HFF-Myc (cell line): ENCODE measurements around the gene DNASE1L2.
A peak's percentile ranks its signal among the peaks of the same experiment; 100 is the strongest.

Source experiments
- DNase-seq: peaks from one replicate; pipeline ENCODE4 v3.0.0-alpha.2; 2011; ENCODE audit warnings: low read depth; ENCODE audit errors: extremely low read depth
- H3K4me3 ChIP-seq: replicated peaks from 2 replicates; pipeline ENCODE4 v1.5.1; 2011; ENCODE audit warnings: low read depth, mild to moderate bottlenecking, control low read depth, low read length
- CTCF ChIP-seq: IDR thresholded peaks from 2 replicates; pipeline ENCODE4 v1.5.1; 2012; ENCODE audit warnings: mild to moderate bottlenecking, low read depth, low read length, control low read depth; ENCODE audit errors: missing control alignments

Gene DNASE1L2

DNA sequence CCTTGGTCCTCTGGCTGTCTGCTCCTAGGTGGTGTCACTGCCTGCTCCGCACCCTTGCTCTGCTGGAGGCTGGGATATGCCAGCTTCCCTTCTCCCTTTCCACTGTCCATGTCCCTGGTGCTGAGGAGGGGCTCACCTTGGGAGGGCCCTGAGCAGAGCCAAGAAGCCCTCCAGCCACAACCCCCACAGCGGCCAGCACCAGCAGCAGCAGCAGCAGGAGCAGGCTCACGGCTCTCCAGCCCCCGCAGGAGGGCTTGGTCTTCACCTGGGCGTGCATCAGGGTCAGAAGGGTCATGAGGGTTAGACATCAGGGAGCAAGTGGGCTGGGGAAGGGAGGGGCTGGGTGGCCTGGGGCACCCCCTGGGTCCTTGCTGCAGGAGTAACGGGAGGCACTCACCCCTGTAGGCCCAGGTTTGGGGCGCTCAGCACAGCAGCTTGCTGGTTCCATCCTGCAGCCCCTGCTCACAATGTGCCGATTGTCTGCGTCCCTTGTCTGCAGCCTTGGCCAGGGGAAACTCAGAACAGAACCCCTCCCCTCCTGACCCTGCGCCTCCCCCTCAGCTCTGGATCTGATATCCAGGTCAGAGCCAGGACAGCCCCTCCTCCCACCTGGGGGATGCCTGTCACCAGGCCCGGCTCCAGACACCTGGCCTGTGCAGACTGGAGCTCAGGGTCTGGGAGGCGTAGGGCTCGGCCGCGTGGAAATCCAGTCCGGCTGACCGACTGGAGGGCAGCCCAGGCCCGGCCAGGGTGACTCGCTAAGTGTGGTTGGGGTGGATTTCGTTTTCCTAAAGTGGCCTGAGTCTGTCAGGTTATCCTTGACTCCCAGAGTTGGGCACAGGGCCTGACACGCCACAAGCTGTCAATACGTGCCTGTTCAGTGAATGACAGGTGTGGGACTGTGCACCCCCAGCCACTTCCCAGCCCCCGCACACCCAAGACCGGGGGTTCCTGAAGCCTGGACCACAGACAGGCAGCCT lies 25.6 kb upstream of the DNASE1L2 start, which contains the start of gene BRICD5:
Gene BRICD5, minus strand, starts transcription at position 478 of the 980 bp plus-strand sequence. Its CDS starts 30 bp downstream, at position 448.
- DNase-seq = no peak
- no peak for TF ChIP-seq CTCF
- no peak within 1 kb of the TSS for H3K4me3 ChIP-seq

DNA sequence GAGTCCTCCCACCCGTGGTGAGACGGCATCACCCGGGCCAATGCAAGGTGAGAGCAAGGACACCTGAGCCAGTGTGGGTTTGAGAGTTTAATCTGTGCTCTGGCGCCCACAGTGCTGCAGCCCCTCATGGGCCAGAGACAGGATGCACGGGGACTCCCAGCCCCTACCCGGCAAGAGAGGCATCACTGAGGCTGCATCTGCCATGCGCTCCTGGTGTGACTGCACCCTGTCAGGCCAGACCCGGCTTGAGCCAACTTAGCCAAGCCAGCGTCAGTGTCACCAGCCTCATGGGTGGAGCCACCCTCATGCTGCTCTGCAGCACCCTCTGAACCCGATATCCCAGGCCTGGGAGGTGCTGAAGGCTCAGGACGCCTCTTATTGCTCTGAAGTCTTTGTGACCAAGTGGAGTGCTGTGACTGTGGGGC lies 24.3 kb upstream of the DNASE1L2 start:
- H3K4me3 ChIP-seq = peak overlapping the region; percentile 68; the same call in 1 of the 2 replicates
- no peak for DNase-seq
- TF ChIP-seq CTCF = no peak

GRCh38 chr16:2212362-2213324 lies 23.6 kb upstream of the DNASE1L2 start:
- no peak for TF ChIP-seq CTCF
- H3K4me3 ChIP-seq = peak overlapping the region; percentile 68
- DNase-seq = no peak

DNA sequence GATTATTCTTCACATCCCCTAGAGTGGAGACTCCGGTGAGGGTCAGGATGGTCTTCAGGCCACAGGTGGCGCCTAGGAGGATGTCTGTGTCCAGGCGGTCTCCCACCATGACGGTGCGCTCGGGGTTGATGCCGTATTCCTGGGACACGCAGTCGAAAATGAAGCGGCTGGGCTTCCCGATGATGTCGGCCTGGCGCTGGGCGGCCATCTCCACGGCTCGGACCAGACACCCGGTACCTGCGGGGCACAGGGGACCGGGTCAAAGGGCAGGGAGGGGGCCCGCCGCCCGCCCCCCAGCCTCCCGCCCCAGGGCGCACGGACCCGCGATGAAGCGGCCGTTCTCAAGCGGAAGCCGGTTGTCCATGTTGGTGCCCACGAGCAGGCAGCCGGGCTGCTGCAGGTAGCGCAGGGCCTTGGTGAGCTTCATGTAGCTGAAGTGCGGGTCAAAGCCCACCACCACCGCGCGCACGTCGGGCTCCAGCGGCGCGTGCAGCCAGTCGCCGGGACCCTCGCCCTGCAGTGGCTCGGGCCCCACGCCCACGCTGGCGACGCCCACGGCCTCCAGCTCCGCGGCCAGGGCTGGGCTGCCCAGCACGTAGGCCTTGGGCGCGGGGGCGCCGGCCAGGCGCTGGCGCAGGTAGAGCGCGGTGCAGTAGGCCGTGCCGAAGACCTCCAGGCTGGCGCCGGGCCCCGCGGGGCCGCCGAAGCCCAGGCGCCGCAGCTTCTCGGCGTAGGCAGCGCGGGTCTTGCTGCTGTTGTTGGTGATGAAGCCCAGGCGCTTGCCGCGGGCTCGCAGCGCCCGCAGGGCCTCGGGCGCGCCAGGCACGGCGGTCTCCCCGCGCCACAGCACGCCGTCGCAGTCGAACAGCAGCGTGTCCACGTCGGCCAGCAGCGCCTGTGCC lies 22.2 kb upstream of the DNASE1L2 start:
- H3K4me3 ChIP-seq = peak overlapping the region; percentile 68
- no peak for DNase-seq

GRCh38 chr16:2214719-2214968 lies 21.6 kb upstream of the DNASE1L2 start, which contains the start of gene PGP:
Gene PGP (minus strand): TSS chr16:2214840. CDS start chr16:2214777, 63 bp downstream.
- no peak for TF ChIP-seq CTCF
- DNase-seq = no peak
- peak within 1 kb of the TSS; percentile 68 for H3K4me3 ChIP-seq

More for the DNA sequence above, 22.2 kb upstream of the DNASE1L2 start:
- no peak for TF ChIP-seq CTCF

- no peak overlapping the region for H3K4me3 ChIP-seq
- no peak for DNase-seq
- no peak for TF ChIP-seq CTCF
Measured at GRCh38 chr16:2216330-2216729, 19.9 kb upstream of the DNASE1L2 start.
